Measurements from ENCODE around the gene CDYL2. TPM values are rescaled to one million over a fixed set of nuclear protein-coding genes. Genes with fewer than 3 reads are reported as not detected.

Gene CDYL2
- total RNA-seq, 1 experiment from 2014 or later, result 5.0 TPM

Other genes with a start within 250 kb of the CDYL2 start
- 144 and 148 TPM in 2 replicates for gene CMC2, start 202.3 kb upstream of the CDYL2 start, total RNA-seq (2014; rRNA removed; shearing (Covaris generic))
- 103 and 130 TPM in 2 replicates for gene CENPN, start 202.6 kb upstream of the CDYL2 start, total RNA-seq (2014; rRNA removed; shearing (Covaris generic))
- gene ATMIN, start 231.2 kb upstream of the CDYL2 start, total RNA-seq (2014; rRNA removed; shearing (Covaris generic)), result 23.9 and 25.6 TPM in 2 replicates

All from Daoy (cell line).